Measurements from ENCODE around the gene PTPRN2. TPM values are rescaled to one million over a fixed set of nuclear protein-coding genes. Genes with fewer than 3 reads are reported as not detected.

Gene PTPRN2
- total RNA-seq, 2 experiments from 2014 or later: 7.0 to 7.2 TPM

DNA sequence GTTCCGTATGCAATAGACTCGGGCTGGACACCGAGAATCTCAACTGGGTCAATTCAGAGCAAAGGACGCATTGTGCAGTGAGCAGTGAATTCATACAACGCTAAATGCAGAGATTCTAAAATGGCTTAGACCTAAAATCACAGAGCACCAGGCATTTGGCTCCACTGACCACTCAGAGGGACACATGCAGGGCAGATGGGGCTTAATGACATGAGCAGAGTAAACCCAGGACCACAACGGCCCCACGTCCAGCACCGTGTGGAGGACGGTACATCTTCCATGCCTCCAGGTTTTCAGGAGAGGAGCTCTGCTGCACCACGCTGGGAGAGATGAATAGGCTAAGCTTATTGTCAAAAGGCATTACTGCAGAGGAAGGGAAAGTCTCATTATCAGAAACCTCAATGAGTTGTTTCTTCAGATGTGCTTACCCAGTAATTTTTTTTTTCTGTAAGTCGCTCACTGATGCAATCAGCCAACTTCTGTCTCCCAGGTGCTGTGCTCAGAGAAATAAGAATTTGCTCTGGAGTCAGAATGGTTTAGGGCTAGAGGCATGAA lies 555.0 kb downstream of the PTPRN2 start:
- H3K27ac Mint-ChIP-seq: no peak overlapping the region
- H3K4me3 Mint-ChIP-seq: no peak overlapping the region
- CTCF ChIA-PET: no interaction called here
- no peak for DNase-seq
- POLR2A ChIA-PET: no interaction called here
- no peaks in the 10 kb centered on the region for H3K27me3 Mint-ChIP-seq (ENCODE audit: low read depth)
- no peak for ATAC-seq
- H3K4me1 Mint-ChIP-seq (ENCODE audit: low read depth): no peaks in the 10 kb centered on the region
- peaks cover 2% of the 10 kb centered on the region for H3K36me3 Mint-ChIP-seq (ENCODE audit: low read depth)
- H3K9me3 Mint-ChIP-seq (ENCODE audit: insufficient read depth): peaks cover 9% of the 10 kb centered on the region

DNA sequence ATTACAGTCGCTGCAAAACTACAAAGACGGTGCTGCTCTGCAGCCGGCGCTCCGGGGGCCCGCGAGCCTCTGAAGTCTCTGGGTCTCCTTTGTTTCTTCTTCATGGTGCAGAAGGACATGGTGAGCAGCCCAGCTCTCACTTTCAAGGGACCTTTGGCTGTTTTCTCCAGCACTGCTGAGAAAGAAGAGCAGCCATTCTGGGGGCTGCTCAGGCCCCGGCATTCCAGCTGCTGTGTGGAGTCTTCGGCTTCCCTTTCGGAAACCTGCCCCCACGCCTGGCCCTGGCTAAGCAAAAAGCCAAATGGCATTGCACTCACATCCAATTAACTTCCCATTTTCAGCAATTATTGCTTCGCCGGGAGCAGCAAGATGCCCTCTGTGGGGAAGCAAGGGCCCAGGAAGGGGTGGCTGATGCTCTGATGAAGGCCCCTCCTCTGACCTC lies 555.7 kb downstream of the PTPRN2 start:
- DNase-seq (no peak), ATAC-seq (no peak)
- peaks cover 2% of the 10 kb centered on the region for H3K36me3 Mint-ChIP-seq (ENCODE audit: low read depth)
- no peak overlapping the region for H3K4me3 Mint-ChIP-seq
- POLR2A ChIA-PET: no interaction called here
- H3K9me3 Mint-ChIP-seq (ENCODE audit: insufficient read depth): peaks cover 9% of the 10 kb centered on the region
- H3K27me3 Mint-ChIP-seq (ENCODE audit: low read depth): no peaks in the 10 kb centered on the region
- no peak overlapping the region for H3K27ac Mint-ChIP-seq
- CTCF ChIA-PET: no interaction called here
- no peaks in the 10 kb centered on the region for H3K4me1 Mint-ChIP-seq (ENCODE audit: low read depth)

DNA sequence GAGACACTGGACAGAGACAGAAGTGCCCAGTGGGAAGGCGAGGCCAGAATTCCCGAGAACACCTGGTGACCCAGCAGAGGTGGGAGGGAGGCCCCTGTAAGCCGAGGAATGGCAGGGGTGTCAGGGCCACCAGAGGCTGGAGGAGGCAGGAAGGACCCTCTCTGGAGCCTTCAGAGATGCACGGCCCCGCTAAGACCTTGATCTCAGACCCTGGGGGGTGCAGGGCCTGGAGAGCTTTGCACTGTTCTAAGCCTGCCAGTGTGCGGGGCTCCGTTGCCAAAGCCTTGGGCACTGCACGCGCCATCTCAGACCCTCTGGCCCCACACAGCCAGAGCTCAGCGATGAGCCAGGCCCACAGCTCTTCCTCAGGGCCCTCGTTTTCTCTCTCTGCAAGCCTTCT lies 557.1 kb downstream of the PTPRN2 start:
- Mint-ChIP-seq H3K4me1 (ENCODE audit: low read depth) (no peaks in the 10 kb centered on the region), H3K36me3 (ENCODE audit: low read depth) (peaks cover 2% of the 10 kb centered on the region), H3K27me3 (ENCODE audit: low read depth) (no peaks in the 10 kb centered on the region), H3K27ac (no peak overlapping the region), H3K4me3 (no peak overlapping the region), H3K9me3 (ENCODE audit: insufficient read depth) (peaks cover 9% of the 10 kb centered on the region)
- POLR2A ChIA-PET: no interaction called here
- ATAC-seq (no peak), DNase-seq (no peak)
- CTCF ChIA-PET: no interaction called here

DNA sequence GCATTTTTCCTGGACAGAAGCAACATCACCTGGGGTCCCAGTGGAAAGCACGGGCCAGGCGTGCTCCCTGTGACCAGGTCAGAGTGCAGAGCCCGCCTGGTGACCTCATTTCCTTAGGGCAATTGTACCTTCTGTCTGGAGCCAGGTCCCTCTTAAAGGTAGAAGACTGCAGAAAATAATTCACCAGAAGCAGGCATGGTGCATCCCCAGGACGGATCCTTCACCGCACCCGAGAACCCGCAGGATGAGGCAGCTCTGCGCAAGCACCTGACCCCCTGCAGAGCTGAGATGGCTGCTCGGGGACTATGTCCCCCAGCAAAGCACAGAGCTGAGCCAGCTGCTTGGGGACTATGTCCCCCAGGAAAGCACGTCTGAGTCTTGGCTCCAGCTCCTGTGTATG lies 557.6 kb downstream of the PTPRN2 start:
- Mint-ChIP-seq H3K27ac (no peak overlapping the region), H3K4me1 (ENCODE audit: low read depth) (no peaks in the 10 kb centered on the region), H3K27me3 (ENCODE audit: low read depth) (no peaks in the 10 kb centered on the region), H3K9me3 (ENCODE audit: insufficient read depth) (peaks cover 9% of the 10 kb centered on the region), H3K4me3 (no peak overlapping the region), H3K36me3 (ENCODE audit: low read depth) (peaks cover 2% of the 10 kb centered on the region)
- DNase-seq: no peak
- no peak for ATAC-seq
- CTCF ChIA-PET: no interaction called here
- POLR2A ChIA-PET: no interaction called here

DNA sequence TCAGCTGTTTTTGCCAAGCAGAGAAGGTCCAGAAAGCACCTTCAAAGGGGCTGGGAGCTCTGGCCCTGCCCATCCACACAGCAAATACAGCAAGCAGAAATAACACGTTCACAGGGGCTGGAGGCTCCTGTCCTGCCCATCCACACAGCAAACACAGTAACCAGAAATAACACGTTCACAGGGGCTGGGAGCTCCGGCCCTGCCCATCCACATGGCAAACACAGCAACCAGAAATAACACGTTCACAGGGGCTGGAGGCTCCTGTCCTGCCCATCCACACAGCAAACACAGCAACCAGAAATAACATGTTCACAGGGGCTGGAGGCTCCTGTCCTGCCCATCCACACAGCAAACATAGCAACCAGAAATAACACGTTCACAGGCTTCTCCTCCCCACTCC lies 558.1 kb downstream of the PTPRN2 start:
- DNase-seq (no peak), ATAC-seq (no peak)
- peaks cover 9% of the 10 kb centered on the region for H3K9me3 Mint-ChIP-seq (ENCODE audit: insufficient read depth)
- peaks cover 2% of the 10 kb centered on the region for H3K36me3 Mint-ChIP-seq (ENCODE audit: low read depth)
- POLR2A ChIA-PET: no interaction called here
- no peak overlapping the region for H3K4me3 Mint-ChIP-seq
- CTCF ChIA-PET: no interaction called here
- no peak overlapping the region for H3K27ac Mint-ChIP-seq
- no peaks in the 10 kb centered on the region for H3K4me1 Mint-ChIP-seq (ENCODE audit: low read depth)
- H3K27me3 Mint-ChIP-seq (ENCODE audit: low read depth): no peaks in the 10 kb centered on the region

DNA sequence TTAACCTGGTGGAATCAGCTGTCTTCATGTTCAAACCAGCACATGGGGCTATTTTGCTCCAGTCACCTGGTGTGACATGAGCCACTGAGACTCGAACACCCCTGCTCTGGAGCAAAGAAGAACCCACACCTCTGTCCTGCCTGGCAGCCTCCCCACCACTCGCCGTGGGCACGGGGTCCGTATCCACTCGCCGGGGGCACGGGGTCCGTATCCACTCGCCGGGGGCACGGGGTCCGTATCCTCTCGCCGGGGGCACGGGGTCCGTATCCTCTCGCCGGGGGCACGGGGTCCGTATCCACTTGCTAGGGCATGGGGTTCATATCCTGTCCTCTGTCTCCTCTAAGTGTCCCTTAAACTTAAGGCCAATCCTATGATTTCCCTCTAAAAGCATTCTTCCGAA lies 558.7 kb downstream of the PTPRN2 start:
- no peak overlapping the region for H3K4me3 Mint-ChIP-seq
- ChIA-PET CTCF (no interaction called here), POLR2A (no interaction called here)
- no peak overlapping the region for H3K27ac Mint-ChIP-seq
- H3K36me3 Mint-ChIP-seq (ENCODE audit: low read depth): peaks cover 2% of the 10 kb centered on the region
- ATAC-seq: no peak
- H3K9me3 Mint-ChIP-seq (ENCODE audit: insufficient read depth): peaks cover 9% of the 10 kb centered on the region
- H3K27me3 Mint-ChIP-seq (ENCODE audit: low read depth): no peaks in the 10 kb centered on the region
- H3K4me1 Mint-ChIP-seq (ENCODE audit: low read depth): no peaks in the 10 kb centered on the region
- DNase-seq: no peak

DNA sequence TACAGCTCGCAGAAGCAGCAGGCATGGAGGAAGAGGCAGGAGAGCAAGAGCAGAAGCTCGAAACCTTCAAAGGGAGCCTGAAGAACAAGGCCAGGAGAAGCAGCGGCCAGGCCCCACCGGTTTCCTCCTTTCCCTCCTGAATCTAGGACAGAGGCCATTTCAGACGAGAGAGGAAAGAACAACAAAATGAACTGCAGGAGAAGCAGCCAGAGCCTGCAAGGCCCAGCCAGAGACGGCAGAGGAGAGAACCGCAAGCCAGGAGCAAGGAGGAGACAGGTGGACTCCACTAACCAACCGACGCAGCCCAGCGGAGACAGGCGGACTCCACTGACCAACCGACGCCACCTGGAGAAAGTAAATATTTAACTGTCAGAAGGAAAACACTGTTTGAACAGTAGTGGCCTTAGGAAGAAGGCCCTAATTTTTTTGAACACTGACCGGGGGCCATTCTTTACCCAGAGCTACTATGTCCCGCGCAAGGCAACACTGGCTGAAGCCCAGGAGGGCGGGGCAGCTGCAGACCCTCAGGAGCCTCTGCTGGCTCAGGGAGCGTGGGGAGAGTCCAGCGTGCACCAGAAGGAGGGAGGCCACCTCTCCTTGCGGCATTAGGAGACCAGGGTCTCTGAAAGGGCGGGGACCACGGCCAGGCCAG lies 559.2 kb downstream of the PTPRN2 start:
- no peak overlapping the region for H3K27ac Mint-ChIP-seq
- H3K9me3 Mint-ChIP-seq (ENCODE audit: insufficient read depth): peaks cover 9% of the 10 kb centered on the region
- H3K36me3 Mint-ChIP-seq (ENCODE audit: low read depth): peaks cover 2% of the 10 kb centered on the region
- CTCF ChIA-PET: no interaction called here
- POLR2A ChIA-PET: no interaction called here
- no peaks in the 10 kb centered on the region for H3K4me1 Mint-ChIP-seq (ENCODE audit: low read depth)
- no peak for DNase-seq
- ATAC-seq: no peak
- no peaks in the 10 kb centered on the region for H3K27me3 Mint-ChIP-seq (ENCODE audit: low read depth)
- no peak overlapping the region for H3K4me3 Mint-ChIP-seq

DNA sequence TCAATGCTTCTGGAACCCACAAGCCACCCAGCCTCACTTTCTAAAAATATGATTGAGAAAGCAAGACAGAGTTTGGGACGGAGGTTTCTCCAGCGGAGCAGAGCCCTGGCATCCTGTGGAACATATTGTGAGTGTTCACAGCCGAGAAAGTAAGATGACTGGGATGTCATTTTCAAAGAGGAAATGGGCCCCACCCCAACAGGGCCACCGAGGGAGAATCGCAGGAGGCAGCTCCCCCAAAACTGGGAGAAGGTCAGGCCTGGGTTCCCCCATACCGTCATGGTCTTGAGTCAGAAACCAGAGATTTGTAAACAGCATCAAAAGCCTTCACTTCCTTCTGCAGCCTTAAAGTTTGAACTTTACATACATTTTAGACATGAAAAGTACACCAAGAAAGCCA lies 560.0 kb downstream of the PTPRN2 start:
- DNase-seq: no peak
- POLR2A ChIA-PET: no interaction called here
- Mint-ChIP-seq H3K4me1 (ENCODE audit: low read depth) (no peaks in the 10 kb centered on the region), H3K4me3 (no peak overlapping the region), H3K27me3 (ENCODE audit: low read depth) (no peaks in the 10 kb centered on the region), H3K9me3 (ENCODE audit: insufficient read depth) (peaks cover 1% of the 10 kb centered on the region), H3K27ac (no peak overlapping the region), H3K36me3 (ENCODE audit: low read depth) (no peaks in the 10 kb centered on the region)
- CTCF ChIA-PET: no interaction called here
- no peak for ATAC-seq

DNA sequence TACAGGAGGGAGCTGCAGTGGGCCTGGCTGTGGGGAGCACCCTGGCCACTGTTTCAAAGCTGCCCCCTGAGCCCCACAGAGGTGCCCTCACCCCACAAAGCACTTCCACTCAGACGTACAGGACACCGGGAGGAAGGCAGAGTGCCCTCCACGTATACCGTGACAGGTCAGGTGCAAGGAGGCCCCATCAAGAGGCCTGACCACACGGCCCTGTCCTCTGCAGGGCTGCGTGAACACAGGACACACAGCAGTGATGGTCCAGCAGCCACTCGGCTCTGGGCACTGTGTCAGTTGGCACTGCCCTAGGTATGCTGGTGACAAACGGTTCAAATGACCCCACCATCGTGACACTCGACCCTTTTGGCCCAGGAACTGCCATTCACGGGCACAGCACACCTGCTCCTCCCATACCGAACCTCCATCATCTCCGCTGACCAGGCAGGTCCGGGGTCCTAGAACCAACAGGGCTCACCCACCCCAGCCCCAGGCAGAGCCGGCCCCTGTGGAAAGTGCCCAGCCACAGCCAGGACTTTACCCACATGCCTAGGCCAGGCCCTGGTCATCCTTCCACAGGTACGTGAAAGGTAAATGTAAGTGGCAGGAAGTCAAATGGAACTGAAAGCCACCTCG lies 560.9 kb downstream of the PTPRN2 start:
- DNase-seq: no peak
- no peak for ATAC-seq
- no peaks in the 10 kb centered on the region for H3K36me3 Mint-ChIP-seq (ENCODE audit: low read depth)
- H3K4me3 Mint-ChIP-seq: no peak overlapping the region
- ChIA-PET CTCF (no interaction called here), POLR2A (no interaction called here)
- H3K27me3 Mint-ChIP-seq (ENCODE audit: low read depth): no peaks in the 10 kb centered on the region
- no peaks in the 10 kb centered on the region for H3K9me3 Mint-ChIP-seq (ENCODE audit: insufficient read depth)
- no peaks in the 10 kb centered on the region for H3K4me1 Mint-ChIP-seq (ENCODE audit: low read depth)
- no peak overlapping the region for H3K27ac Mint-ChIP-seq

DNA sequence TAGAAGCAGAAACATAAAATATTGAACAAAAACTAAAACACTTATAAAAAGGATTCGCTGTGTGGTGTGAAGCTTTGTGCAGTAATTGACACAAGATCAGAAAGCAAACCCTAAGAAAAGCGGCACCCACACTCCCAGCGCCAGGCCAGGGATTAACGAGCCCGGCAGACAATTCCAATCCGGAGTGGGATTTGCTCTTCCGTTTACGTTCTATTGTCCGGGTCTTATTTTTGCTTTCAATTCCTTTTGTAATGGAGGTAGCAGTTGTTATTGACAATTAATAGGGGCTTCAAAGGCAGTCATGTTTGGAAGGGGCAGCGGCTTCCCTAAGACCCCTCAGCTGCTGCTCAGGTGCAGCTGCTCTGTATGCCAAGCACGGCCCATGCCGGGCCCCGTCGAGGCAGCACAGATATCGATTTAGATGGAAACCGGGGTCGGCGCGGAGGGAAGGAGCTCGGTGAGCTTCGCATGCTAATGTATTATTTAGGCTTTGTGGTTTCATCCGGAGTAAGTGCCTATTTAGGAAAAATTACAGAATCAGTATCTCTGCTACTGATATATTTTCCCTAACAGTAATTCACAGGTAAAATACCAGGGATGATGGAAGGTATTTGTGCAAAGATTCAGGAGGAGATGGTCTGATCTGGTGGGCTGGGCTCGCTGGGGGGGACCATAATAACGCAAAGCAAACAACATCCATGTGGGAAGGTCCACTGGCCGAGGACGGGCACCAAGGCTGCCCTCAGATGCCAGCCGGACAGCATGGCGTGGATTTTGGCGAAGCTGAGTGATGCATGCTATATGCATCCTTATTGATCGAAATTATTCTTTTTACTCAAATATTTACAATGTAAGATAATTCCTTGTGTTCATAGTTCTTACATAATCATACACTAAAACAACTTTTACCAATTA lies 561.7 kb downstream of the PTPRN2 start:
- H3K4me3 Mint-ChIP-seq: no peak overlapping the region
- no peaks in the 10 kb centered on the region for H3K27me3 Mint-ChIP-seq (ENCODE audit: low read depth)
- no peaks in the 10 kb centered on the region for H3K4me1 Mint-ChIP-seq (ENCODE audit: low read depth)
- ChIA-PET POLR2A (no interaction called here), CTCF (no interaction called here)
- H3K9me3 Mint-ChIP-seq (ENCODE audit: insufficient read depth): no peaks in the 10 kb centered on the region
- no peak overlapping the region for H3K27ac Mint-ChIP-seq
- DNase-seq: no peak
- no peaks in the 10 kb centered on the region for H3K36me3 Mint-ChIP-seq (ENCODE audit: low read depth)
- ATAC-seq: no peak

DNA sequence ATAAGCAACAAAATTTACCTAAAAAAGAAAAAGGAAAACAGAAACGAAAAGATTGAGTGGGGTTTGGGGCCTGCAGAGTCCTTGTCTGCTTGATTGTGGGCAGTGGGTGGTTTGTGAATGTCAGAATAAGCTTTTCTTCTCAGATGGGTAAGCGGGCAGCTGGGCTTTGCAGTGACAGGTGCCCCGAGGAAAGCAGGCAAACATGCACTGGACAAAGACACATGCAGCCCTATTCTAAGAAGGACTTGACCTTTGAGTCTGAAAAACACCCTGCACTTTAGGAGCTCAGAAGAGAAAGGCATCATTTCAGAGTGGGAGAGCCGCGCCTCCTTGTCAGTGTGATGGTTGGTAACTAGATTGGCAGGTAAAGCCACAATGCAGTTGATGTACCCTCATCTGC lies 562.7 kb downstream of the PTPRN2 start:
- H3K27me3 Mint-ChIP-seq (ENCODE audit: low read depth): no peaks in the 10 kb centered on the region
- no peak overlapping the region for H3K27ac Mint-ChIP-seq
- no peaks in the 10 kb centered on the region for H3K9me3 Mint-ChIP-seq (ENCODE audit: insufficient read depth)
- ChIA-PET POLR2A (no interaction called here), CTCF (no interaction called here)
- no peaks in the 10 kb centered on the region for H3K36me3 Mint-ChIP-seq (ENCODE audit: low read depth)
- H3K4me3 Mint-ChIP-seq: no peak overlapping the region
- ATAC-seq: no peak
- no peaks in the 10 kb centered on the region for H3K4me1 Mint-ChIP-seq (ENCODE audit: low read depth)
- DNase-seq: no peak

DNA sequence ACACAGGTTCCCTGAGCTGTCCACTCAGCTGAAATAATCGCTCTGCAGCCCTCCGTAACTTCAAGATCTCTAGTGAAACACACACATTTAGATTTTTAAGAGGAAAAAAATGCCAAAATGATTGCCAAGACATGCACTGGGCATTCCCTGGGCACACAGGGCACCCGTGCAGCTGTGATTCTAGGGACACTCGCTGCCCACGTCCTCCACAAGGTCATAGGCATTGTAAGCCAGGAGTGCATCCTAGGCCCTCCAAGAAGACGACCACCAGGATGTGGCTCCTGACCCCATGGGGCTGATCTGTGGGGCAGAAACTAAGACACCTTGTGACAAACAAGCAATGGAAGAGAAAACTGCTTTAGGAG lies 563.3 kb downstream of the PTPRN2 start:
- H3K27ac Mint-ChIP-seq: no peak overlapping the region
- no peak overlapping the region for H3K4me3 Mint-ChIP-seq
- ChIA-PET CTCF (no interaction called here), POLR2A (no interaction called here)
- H3K4me1 Mint-ChIP-seq (ENCODE audit: low read depth): no peaks in the 10 kb centered on the region
- DNase-seq (no peak), ATAC-seq (no peak)
- no peaks in the 10 kb centered on the region for H3K9me3 Mint-ChIP-seq (ENCODE audit: insufficient read depth)
- no peaks in the 10 kb centered on the region for H3K36me3 Mint-ChIP-seq (ENCODE audit: low read depth)
- no peaks in the 10 kb centered on the region for H3K27me3 Mint-ChIP-seq (ENCODE audit: low read depth)

Measured in activated CD8-positive, alpha-beta T cell treated with anti-CD3 and anti-CD28 coated beads, Interleukin-2, amount 10 ng/mL, durations not matched to agents 7 days and 5 days (primary cell).